GM19372 (cell line): ENCODE measurements around the gene CTNNA1.
"Not testable (repeated sequence)": the region's sequence is repeated elsewhere in the genome, so short reads cannot be mapped to it uniquely, and the experiment has no call there.

Source experiments
- ATAC-seq: cut with Tn5 transposase; IDR thresholded peaks from one replicate; pipeline ENCODE4 v1.9.1; 2021; ENCODE audit warnings: mild to moderate bottlenecking, low read depth, moderate library complexity; ENCODE audit not compliant: unreplicated experiment

CTNNA1 gene

GRCh38 chr5:138921362-138921761, 168.1 kb downstream of the CTNNA1 start:
- ATAC-seq, result not testable (repeated sequence)

DNA sequence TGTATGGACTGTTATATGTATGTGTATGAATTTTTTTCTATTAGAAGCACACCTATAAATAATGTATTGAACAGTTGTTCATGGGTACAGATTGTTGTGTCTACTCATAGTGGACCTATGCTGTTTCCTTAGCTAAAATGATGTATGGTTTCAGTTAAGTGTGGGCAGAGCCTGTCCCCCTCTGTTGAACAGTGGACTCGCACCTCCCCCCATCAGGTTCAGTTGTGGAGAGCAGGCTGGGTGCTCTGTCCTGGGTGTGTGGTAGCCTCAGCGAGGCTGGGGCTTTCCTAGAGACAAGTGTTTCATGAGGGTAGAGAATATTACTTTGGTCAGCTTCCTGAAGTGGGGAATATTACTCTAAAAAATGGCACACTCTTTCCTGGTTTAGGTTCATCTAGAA, 169.3 kb downstream of the CTNNA1 start:
- no peak for ATAC-seq

DNA sequence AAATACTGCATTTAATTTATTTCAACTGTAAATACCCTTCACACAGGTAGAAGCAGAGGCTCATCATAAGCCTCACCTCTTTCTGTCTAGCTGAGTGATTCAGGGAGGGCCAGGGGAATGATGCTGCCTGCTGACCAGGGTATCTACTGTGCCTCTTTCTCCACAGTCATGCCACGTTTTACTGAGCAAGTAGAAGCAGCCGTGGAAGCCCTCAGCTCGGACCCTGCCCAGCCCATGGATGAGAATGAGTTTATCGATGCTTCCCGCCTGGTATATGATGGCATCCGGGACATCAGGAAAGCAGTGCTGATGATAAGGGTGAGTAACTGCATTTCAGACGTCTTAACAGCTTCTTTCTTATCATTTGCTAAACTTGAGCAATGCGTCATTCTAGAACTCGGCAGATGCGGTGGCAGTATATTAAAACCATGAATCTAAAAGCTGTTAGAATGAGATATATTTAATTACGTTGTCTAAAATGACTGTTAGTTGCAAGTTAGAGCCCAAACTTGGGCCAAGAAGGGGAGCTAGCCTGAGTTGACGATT, 171.9 kb downstream of the CTNNA1 start:
- ATAC-seq, result no peak

DNA sequence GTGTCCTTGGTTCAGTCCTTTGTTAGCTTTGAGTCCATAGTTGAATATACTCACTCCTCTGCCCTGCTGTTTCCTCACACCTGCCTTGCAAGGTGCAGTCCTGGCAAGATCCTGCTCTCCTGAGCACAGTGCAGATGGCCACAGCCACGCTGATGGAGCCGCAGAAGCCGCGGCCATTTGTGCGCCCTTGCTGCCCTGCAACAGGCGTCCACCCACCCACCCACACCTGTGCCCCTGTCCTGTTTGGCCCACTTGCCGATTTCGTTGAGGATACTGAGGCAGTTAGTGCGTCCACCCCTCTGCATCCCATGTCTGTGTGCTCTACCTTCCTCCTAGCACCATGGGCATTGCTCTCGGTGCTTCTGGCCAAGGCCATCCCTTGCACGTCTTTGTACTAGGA, 173.0 kb downstream of the CTNNA1 start:
- no peak for ATAC-seq

DNA sequence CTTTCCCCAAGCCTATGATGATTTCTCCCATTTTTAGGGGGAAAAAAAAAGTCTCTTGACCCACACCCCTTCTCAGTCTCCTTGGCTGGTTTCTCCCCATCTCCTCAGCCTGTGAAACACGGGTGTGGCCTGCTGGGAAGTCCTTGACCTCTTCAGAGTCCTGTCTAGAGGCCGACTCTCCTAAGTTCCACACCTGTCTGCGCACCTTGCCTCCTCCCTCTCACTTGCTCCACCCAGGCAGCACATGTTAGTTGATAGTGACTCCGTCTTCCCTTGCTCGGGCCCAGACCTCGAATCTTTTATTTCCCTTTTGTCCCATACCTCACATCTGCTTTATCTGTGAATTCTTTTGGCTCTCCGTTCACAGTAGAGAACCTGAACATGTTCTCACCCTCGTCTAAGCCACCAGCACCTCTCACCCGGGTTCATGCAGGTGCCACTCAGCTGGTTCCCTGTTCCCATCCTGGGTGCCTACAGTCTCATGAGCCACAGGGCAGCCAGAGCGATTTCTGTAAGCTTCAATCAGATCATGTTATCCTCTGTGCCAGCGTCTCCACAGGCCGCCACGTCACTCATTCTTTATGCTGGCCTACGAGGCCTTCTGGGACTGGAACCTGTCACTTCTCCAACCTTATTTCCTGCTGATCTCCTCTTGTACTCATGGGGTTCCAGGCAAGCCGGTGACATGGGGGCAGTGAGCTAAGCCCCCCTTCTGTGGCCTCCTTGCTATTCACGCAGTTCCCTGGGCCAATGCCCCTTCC, 173.6 kb downstream of the CTNNA1 start:
- ATAC-seq, result no peak

DNA sequence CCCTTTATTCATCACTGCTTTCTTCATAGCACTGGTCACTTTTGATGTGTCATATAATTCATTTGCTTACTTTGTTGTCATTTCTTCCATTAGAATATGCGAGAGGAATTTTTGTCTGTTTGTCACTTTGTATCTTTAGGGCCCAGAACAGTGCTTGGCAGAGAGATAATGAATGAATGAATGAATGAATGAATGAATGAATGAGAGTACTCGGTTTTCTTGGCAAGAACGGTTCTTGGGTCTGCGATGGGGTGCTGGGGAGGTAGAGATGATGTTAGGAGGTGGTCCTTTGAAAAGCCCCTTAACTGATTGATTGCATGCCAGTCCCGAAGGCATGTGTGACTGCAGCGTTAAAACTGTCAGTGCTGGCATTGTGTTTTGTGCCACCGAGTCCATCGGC, 174.3 kb downstream of the CTNNA1 start:
- ATAC-seq, result no peak

DNA sequence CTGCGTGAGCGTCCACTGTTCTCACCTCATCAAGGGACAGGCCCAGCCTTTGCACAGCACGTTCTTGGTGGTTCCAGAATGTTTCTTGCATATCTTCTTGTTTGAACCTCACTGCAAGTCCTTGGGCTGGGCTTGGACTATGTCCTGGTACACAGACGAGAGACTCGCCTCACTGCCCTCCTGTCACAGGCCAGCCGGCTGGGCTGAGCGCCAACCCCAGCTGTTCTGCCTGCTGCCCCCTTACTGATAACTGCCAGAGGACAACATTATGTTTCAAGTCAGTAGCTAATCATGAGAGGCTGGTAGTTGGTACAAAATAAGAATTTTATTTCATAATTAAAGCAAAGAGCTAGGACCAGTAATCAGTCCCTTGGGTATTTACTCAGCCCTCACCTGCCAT, 174.8 kb downstream of the CTNNA1 start:
- ATAC-seq, result no peak

GRCh38 chr5:138929571-138929955, 176.3 kb downstream of the CTNNA1 start:
- no peak for ATAC-seq

- no peak for ATAC-seq
These were observed 177.3 kb downstream of the CTNNA1 start for GRCh38 chr5:138930371-138931097.

GRCh38 chr5:138932171-138932810, 179.1 kb downstream of the CTNNA1 start:
- no peak for ATAC-seq

- no peak for ATAC-seq
These were observed 180.5 kb downstream of the CTNNA1 start for GRCh38 chr5:138933522-138934290.

GRCh38 chr5:138934971-138935370, 181.7 kb downstream of the CTNNA1 start:
- no peak for ATAC-seq

DNA sequence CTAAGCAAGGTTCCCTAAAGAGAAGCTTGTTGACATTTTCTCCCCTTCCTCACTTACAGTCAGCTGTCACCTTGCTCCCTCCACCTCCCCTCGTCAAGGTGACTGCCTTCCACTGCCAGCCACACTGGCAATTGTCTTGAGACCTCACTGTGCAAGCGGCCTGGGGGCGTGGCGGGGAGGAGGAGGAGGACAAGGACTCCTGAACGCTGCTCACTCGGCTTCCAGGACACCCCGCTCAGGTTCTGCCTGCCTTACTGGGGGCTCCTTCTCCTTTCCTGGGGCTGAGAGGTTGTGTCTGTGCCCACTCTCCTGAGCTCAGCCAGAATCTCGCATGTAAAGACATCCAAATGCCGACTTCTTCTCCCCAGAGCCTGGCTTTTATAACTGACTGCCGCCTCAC, 182.2 kb downstream of the CTNNA1 start:
- ATAC-seq, result no peak

GRCh38 chr5:138936225-138936967, 183.2 kb downstream of the CTNNA1 start:
- ATAC-seq, result no peak

DNA sequence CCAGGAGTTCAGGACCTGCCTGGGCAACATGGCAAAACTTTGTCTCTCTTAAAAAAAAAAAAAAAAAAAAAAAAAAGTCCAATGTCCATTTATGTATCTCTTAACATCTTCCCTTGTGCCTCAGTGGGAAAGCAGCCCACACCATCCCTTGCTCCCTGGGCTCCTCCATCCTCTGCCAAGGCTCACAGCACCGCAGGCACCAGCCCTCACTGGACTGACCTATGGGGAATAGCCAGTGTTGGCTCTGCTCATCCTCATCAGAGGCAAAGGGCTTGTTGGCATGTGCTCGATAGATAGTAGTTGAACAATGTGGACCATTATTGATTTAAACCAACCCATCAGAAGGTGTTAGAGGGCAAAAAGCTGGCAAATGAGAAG, 183.7 kb downstream of the CTNNA1 start:
- no peak for ATAC-seq

DNA sequence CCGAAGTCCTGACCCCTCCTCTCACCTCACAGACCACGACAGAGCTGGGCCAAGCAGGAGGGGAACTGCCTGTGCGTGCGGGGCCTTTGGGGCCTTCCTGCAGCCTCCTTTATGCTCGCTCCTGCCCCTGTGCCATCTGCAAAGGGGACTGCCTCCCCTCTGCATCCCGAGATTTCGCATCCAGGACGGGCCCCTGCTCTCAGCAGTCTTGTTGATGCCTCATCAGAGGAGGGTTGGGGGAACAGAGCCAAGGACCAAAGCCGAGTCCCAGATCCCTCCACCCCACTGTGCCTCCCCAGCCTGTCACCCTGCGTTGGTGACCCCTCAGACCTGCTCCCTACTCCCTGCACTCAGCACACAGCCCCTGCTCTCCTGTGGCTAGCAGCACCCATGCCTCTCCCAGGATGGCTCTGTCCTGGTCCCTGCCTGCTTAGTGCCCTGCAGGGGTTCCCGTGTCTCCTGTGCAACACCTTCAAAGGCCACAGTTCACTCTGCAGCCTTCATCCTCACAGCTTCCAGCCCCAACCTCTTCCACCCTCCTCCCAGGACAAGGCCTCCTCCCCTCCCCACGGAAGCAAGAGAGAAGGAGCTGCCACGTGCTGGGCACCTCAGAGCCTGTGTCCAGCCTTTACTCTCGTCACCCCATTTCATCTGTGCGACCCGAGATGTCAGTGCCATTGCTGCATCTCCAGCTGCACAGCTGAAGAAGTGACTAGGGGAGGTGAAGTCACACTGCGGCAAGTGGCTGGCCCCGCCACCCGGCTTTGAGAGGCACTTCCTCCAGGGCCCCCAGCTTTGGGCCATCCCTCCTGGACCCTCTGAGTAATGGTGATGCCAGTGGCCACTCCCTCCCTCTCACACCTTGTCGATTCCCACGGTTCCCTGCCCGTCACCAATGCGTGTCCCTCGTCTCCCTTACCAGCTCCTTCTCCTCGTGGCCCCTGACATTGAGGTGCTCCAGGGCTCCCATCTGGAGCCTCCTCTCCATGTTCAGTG, 184.5 kb downstream of the CTNNA1 start:
- no peak for ATAC-seq

- no peak for ATAC-seq
These were observed 185.3 kb downstream of the CTNNA1 start for GRCh38 chr5:138938526-138938925.

DNA sequence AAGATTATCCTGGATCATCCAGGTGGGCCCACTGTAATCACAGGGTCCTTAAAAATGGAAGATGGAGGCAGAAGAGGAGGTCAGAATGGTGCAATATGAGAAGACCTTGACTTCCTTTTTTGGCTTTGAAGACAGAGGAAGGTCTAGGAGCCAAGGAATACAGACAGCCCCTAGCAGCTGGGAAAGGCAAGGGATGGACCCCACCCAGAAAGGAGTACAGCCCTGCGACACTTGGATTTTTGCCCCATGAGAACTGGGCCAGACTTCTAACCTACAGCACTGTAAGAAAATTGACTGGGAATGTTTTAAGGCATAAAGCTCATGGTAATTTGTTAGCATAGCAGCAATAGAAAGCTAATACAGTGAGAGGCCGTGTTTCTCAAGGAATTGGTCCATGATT, 188.8 kb downstream of the CTNNA1 start:
- ATAC-seq, result no peak

GRCh38 chr5:138942861-138943260, 189.6 kb downstream of the CTNNA1 start:
- ATAC-seq, result no peak
